ENCODE data around the gene FYN. TPM values are rescaled to one million over a fixed set of nuclear protein-coding genes. Genes with fewer than 3 reads are reported as not detected.

Gene FYN
- total and polyA plus RNA-seq, 10 of the 15 experiments (the other 5 are each of a cell fraction or from before 2014, with no cell fraction given), result 51.4 to 247 (median 138) TPM

DNA sequence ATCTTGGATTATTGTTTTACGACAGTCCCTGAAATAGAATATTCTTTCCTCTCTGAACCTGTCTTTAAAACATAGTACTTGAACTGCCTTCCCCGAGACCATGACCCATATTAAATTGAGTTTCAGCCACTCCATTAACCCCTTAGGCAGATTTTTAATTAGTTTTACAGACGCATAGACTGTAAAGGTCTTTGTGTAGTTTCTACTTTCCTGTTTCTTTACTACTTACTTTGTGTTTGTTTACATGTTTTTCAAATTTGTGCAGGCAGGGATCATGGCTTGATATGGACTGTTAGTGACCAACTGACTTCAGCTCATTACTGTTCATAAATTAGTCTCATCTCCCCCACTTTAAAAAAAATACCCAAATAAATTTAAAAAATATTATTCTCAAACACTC lies 53.8 kb downstream of the FYN start (continued):
- TF ChIP-seq RB1 (IDR thresholded peaks at IDR 0.05; ENCODE audit: borderline replicate concordance), result no peak

DNA sequence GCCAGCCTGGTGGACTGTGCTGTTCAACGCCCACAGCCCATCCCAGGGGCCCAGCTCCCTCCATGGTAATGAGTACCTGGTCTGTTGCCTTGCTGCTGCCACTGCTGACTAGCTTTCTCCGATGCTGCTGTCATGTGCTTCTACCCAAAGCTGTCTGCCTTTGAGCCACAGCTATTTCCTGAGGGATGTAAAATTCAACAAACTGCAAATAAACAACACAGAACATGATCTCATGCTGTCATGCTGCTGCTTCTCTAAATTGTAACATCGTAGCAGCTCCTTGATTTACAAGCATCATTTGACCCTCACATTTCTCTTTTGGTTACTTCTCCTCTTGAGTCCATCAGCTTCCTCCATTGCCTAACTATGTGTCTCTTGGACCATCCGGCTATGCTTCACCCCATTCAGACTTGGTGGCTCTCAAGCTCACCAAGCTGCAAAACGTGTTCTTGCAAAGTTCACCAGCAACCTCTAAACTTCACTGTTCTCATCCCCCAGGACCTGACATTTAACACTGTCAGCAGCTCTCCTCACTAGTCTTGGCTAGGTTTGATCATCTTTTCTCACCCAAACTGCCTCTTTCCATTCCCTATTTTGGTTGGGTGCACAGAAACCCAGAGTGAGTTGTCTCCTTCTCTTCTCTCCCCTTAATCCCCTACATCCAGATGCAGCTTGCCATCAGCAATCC lies 54.6 kb downstream of the FYN start:
- ChIA-PET CTCF (interaction anchor here (0.6 to 2.4 kb wide), 9 partner anchors 10 to 210 kb away, joined by 3 to 5 read pairs (median 3); no protein-coding TSS in a partner anchor), SMC1A (ENCODE audit: uncharacterized antibody, unreplicated experiment) (interaction anchor here (0.6 to 2.7 kb wide), 16 partner anchors 8 to 93 kb away, joined by 3 to 15 read pairs (median 3); no protein-coding TSS in a partner anchor), POLR2A (interaction anchor here (1.0 to 1.4 kb wide), 3 partner anchors 12 to 27 kb away, joined by 3 to 4 read pairs (median 3); no protein-coding TSS in a partner anchor), RAD21 (ENCODE audit: unreplicated experiment) (interaction anchor here (0.7 to 3.1 kb wide), 5 partner anchors 8 to 26 kb away, joined by 3 to 11 read pairs (median 4); no protein-coding TSS in a partner anchor)
- H3K9ac ChIP-seq (ENCODE audit: control insufficient read depth, insufficient read depth, low read length), result no peak overlapping the region
- intact Hi-C loops (cut with micrococcal nuclease; ENCODE audit: unreplicated experiment), result no loop called here
- 42% methylated on average over 5 of the region's 5 CpGs for WGBS (ENCODE audit: insufficient coverage, insufficient replicate concordance, low lambda C conversion rate, missing lambda C conversion rate)
- H3K27me3 ChIP-seq (replicated peaks in 1 of 2; ENCODE audit: control insufficient read depth in 2 of 2, insufficient read depth in 2 of 2, low read length in 1 of 2), result no peaks in the 10 kb centered on the region
- H4K20me1 ChIP-seq (ENCODE audit: control insufficient read depth, insufficient read depth), result no peaks in the 10 kb centered on the region; the same call in 1 of the 2 replicates
- in situ Hi-C loops (cut with MboI), result no loop called here
- H3K79me2 ChIP-seq (ENCODE audit: control insufficient read depth, insufficient read depth, low read length), result peaks cover 28% of the 10 kb centered on the region
- H3K9me3 ChIP-seq (replicated peaks; ENCODE audit: control insufficient read depth, insufficient read depth, low read length), result no peaks in the 10 kb centered on the region; the same call in 2 of the 3 replicates
- DNase-seq (ENCODE audit: low read depth, low spot score) (no peak), FAIRE-seq (no peak), ATAC-seq (peak; percentile 31)
- no peak overlapping the region; the same call in 1 of the 2 replicates for H2AFZ ChIP-seq (ENCODE audit: control insufficient read depth, low read depth, low read length)
- TF ChIP-seq POLR2A (IDR thresholded peaks at IDR 0.05; ENCODE audit: low read depth, low read length) (no peak), TARDBP (IDR thresholded peaks at IDR 0.05; ENCODE audit: borderline replicate concordance) (no peak), TCF3 (IDR thresholded peaks at IDR 0.05; ENCODE audit: borderline replicate concordance, insufficient read depth, low read depth, low read length) (no peak), JUND (IDR thresholded peaks at IDR 0.05; ENCODE audit: low read depth, low read length) (no peak), IKZF1 (conservative IDR thresholded peaks at IDR 0.05) (no peak), POU2F2 (IDR thresholded peaks at IDR 0.05; ENCODE audit: borderline replicate concordance, low read depth, low read length) (no peak), PAX8 (IDR thresholded peaks at IDR 0.05) (no peak), NBN (IDR thresholded peaks at IDR 0.05) (no peak), SMAD5 (IDR thresholded peaks at IDR 0.05; ENCODE audit: low read depth) (no peak)
- H3K4me3 ChIP-seq, result no peak overlapping the region
- H3K4me1 ChIP-seq (ENCODE audit: control insufficient read depth, insufficient read depth, low read length), result peaks cover 16% of the 10 kb centered on the region
- peaks cover 2 to 6% of the 10 kb centered on the region in 2 experiments; a peak in 3 of 4 replicates for H3K36me3 ChIP-seq (ENCODE audit: control insufficient read depth in 2 of 2, insufficient read depth in 2 of 2, low read length in 1 of 2)
- H3K4me2 ChIP-seq (ENCODE audit: control insufficient read depth, insufficient read depth), result 0 out of 2 replicates have a peak overlapping the region, but pooled peaks have one; percentile 17
- no TSS peak for BruUV-seq (replicated peaks)
- no peak overlapping the region; the same call in 1 of the 2 replicates for H3K27ac ChIP-seq (ENCODE audit: control insufficient read depth, insufficient read depth)
